Ascending aorta (tissue), 2 donors: ENCODE data around the gene TCL1A. TPM values are rescaled to one million over a fixed set of nuclear protein-coding genes. Genes with fewer than 3 reads are reported as not detected.

Experiments used
- DNase-seq, 2 donors: peaks; one replicate each; pipeline ENCODE4 v3.0.0-alpha.2; 2019; ENCODE audit warnings: low spot score in 2 of 2
- H3K27ac ChIP-seq, 2 donors: fragments of 200-600 bp; sonication (generic); one replicate each; pipeline ENCODE4 v1.5.1; 2016 to 2017; ENCODE audit warnings: mild to moderate bottlenecking in 1 of 2
- H3K27me3 ChIP-seq: fragments of 200-600 bp; sonication (generic); one replicate; pipeline ENCODE4 v1.5.1; 2017
- H3K36me3 ChIP-seq, 2 donors: fragments of 200-600 bp; sonication (generic); one replicate each; pipeline ENCODE4 v1.5.1; 2016
- H3K4me1 ChIP-seq, 2 donors: fragments of 200-600 bp; sonication (generic); one replicate each; pipeline ENCODE4 v1.5.1; 2016 to 2017; ENCODE audit warnings: mild to moderate bottlenecking in 1 of 2
- H3K4me3 ChIP-seq, 2 donors: fragments of 200-600 bp; sonication (generic); one replicate each; pipeline ENCODE4 v1.5.1; 2016 to 2017; ENCODE audit warnings: mild to moderate bottlenecking in 1 of 2
- H3K9me3 ChIP-seq, 2 donors: fragments of 200-600 bp; sonication (generic); one replicate each; pipeline ENCODE4 v1.5.1; 2016
- CTCF ChIP-seq, 3 experiments: fragments of 200-600 bp in 2 of 3; fragments of 450-650 bp in 1 of 3; sonication (generic) in 2 of 3; IDR thresholded peaks; one replicate each; pipeline ENCODE4 v1.5.1; 2016 to 2019; ENCODE audit warnings: antibody characterized with exemption in 3 of 3, mild to moderate bottlenecking in 1 of 3, moderate library complexity in 1 of 3
- intact Hi-C: fragments of 100-400 bp; cut with DNase I; formaldehyde crosslinking; loops from one replicate; pipeline ENCODE4 v1.15.1; 2023
- total RNA-seq: library from RNA; depleted of rRNA; stranded (reverse); fragments of >200 nt; gene quantifications from one replicate; pipeline ENCODE4 v1.1.0, GENCODE V29; 2016

TCL1A gene
- total RNA-seq, 1 donor from 2014 or later: not detected

- no peak overlapping the region for H3K27ac ChIP-seq
- TF ChIP-seq CTCF (IDR thresholded peaks at IDR 0.05): no peak
- H3K36me3 ChIP-seq: no peaks in the 10 kb centered on the region
- H3K4me1 ChIP-seq: no peaks in the 10 kb centered on the region
- intact Hi-C loops: no loop called here
- no peak for DNase-seq
- no peak overlapping the region for H3K4me3 ChIP-seq
- no peaks in the 10 kb centered on the region for H3K9me3 ChIP-seq
- no peaks in the 10 kb centered on the region for H3K27me3 ChIP-seq
Measured at GRCh38 chr14:95711476-95712176, 2.3 kb downstream of the TCL1A start.

- no peaks in the 10 kb centered on the region for H3K27me3 ChIP-seq
- H3K36me3 ChIP-seq: no peaks in the 10 kb centered on the region
- no peak for DNase-seq
- no peaks in the 10 kb centered on the region for H3K4me1 ChIP-seq
- intact Hi-C loops: no loop called here
- H3K9me3 ChIP-seq: no peaks in the 10 kb centered on the region
- no peak overlapping the region for H3K4me3 ChIP-seq
- no peak overlapping the region for H3K27ac ChIP-seq
- TF ChIP-seq CTCF (IDR thresholded peaks at IDR 0.05): no peak
Measured at GRCh38 chr14:95710106-95710505, 3.8 kb downstream of the TCL1A start.

DNA sequence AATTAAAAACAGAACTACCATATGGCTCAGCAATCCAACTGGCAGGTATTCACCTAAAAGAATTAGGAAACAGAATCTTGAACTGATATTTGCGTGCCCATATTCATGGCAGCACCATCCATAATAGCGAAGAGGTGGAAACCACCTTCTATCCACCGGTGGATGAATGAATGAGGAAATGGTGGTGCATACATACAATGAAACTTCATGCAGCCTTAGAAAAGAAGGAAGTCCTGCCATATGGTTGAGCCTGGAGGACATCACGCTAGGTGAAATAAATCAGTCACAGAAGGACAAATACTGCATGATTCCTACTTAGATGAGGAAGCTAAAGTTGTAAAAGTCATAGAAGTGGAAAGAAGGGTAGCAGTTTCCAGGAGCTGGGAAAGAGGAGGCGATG is 6.6 kb downstream of the TCL1A start:
- H3K27ac ChIP-seq: no peak overlapping the region
- H3K4me1 ChIP-seq: no peaks in the 10 kb centered on the region
- H3K9me3 ChIP-seq: no peaks in the 10 kb centered on the region
- TF ChIP-seq CTCF (IDR thresholded peaks at IDR 0.05): no peak
- no peaks in the 10 kb centered on the region for H3K36me3 ChIP-seq
- no peaks in the 10 kb centered on the region for H3K27me3 ChIP-seq
- no peak for DNase-seq
- intact Hi-C loops: no loop called here
- H3K4me3 ChIP-seq: no peak overlapping the region

DNA sequence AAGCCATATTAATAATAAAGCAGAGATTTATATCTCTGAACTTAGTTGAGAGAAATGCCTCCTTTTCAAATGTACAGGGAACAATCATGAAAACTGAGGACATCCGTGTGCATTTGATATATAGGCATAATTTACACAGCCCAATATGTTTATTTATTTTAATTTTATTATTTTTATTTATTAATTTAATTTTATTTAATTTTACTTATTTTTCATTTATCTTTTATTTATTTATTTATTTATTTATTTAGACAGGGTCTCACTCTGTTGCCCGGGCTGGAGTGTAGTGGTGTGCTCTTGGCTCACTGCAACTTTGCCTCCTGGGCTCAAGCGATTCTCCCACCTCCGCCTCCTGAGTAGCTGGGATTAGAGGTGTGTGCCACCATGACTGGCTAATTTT is 8.4 kb downstream of the TCL1A start:
- Histone ChIP-seq H3K4me3 (no peak overlapping the region), H3K4me1 (no peaks in the 10 kb centered on the region), H3K27me3 (no peaks in the 10 kb centered on the region), H3K27ac (no peak overlapping the region), H3K36me3 (no peaks in the 10 kb centered on the region), H3K9me3 (no peaks in the 10 kb centered on the region)
- intact Hi-C loops: no loop called here
- DNase-seq: no peak
- TF ChIP-seq CTCF (IDR thresholded peaks at IDR 0.05): no peak

- H3K27me3 ChIP-seq: no peaks in the 10 kb centered on the region
- no peak overlapping the region for H3K27ac ChIP-seq
- H3K4me1 ChIP-seq: no peaks in the 10 kb centered on the region
- no peak for DNase-seq
- no peaks in the 10 kb centered on the region for H3K36me3 ChIP-seq
- intact Hi-C loops: no loop called here
- TF ChIP-seq CTCF (IDR thresholded peaks at IDR 0.05): no peak
- no peak overlapping the region for H3K4me3 ChIP-seq
- no peaks in the 10 kb centered on the region for H3K9me3 ChIP-seq
Measured at GRCh38 chr14:95703805-95704204, 10.1 kb downstream of the TCL1A start.

- no peak for TF ChIP-seq CTCF (IDR thresholded peaks at IDR 0.05)
- H3K9me3 ChIP-seq: no peaks in the 10 kb centered on the region
- no peaks in the 10 kb centered on the region for H3K36me3 ChIP-seq
- no peak overlapping the region for H3K27ac ChIP-seq
- DNase-seq: no peak
- no peaks in the 10 kb centered on the region for H3K27me3 ChIP-seq
- no peaks in the 10 kb centered on the region for H3K4me1 ChIP-seq
- intact Hi-C loops: no loop called here
- H3K4me3 ChIP-seq: no peak overlapping the region
Measured at GRCh38 chr14:95703341-95703740, 10.6 kb downstream of the TCL1A start.
